ENCODE measurements around the gene CBFA2T2.

DNA sequence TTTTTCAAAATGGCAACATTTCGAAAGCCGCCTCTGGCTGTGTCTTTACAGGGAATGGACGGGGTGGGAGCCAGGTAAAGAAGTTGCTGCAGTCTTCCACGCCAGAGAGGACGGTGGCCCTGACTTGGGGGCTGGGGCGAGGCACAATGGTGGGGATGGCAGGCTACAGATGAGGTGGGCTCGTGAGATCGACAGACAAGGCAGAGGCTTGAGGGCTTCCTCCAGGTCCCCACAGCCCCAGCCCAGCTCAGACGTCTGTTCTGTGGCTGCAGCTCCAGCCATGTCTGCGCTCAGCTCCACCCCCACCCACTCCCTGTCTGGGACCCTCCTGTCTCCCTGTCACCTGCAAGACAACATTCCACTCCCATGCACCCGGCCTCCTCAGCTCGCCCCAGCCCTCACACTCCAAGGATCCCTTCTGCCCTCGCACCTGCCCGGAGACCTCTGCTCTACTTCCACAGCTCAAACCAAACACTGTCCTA, 164.8 kb downstream of the CBFA2T2 start:
- TF ChIP-seq, protein P1, sequence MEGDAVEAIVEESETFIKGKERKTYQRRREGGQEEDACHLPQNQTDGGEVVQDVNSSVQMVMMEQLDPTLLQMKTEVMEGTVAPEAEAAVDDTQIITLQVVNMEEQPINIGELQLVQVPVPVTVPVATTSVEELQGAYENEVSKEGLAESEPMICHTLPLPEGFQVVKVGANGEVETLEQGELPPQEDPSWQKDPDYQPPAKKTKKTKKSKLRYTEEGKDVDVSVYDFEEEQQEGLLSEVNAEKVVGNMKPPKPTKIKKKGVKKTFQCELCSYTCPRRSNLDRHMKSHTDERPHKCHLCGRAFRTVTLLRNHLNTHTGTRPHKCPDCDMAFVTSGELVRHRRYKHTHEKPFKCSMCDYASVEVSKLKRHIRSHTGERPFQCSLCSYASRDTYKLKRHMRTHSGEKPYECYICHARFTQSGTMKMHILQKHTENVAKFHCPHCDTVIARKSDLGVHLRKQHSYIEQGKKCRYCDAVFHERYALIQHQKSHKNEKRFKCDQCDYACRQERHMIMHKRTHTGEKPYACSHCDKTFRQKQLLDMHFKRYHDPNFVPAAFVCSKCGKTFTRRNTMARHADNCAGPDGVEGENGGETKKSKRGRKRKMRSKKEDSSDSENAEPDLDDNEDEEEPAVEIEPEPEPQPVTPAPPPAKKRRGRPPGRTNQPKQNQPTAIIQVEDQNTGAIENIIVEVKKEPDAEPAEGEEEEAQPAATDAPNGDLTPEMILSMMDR (optimal IDR thresholded peaks at IDR 0.05 in 1 of 3, IDR thresholded peaks at IDR 0.05 in 1 of 3, conservative IDR thresholded peaks at IDR 0.05 in 1 of 3; ENCODE audit: extremely low read depth in 1 of 3, insufficient read depth in 2 of 3, low read length in 3 of 3), result no peak
- TF ChIP-seq EZH2 (IDR thresholded peaks at IDR 0.05; ENCODE audit: low read length), result no peak

All from keratinocyte (primary cell).